Adipose tissue (tissue), 3 donors: ENCODE measurements around the gene SMC2. TPM values are rescaled to one million over a fixed set of nuclear protein-coding genes. Genes with fewer than 3 reads are reported as not detected.
A peak's percentile ranks its signal among the peaks of the same experiment; 100 is the strongest.

ENCODE experiments used
- H3K27ac ChIP-seq: one replicate; pipeline ENCODE4 v1.5.1; 2013; ENCODE audit warnings: low read depth, low read length
- WGBS, 3 donors: extraction: QIAGEN DNeasy Blood & Tissue Kit; methylation state at CpG; one replicate each; pipeline ENCODE4 v1.1.7; 2013; 5-methylcytosine and 5-hydroxymethylcytosine counted together
- polyA plus RNA-seq, 3 donors: library from polyadenylated mRNA; stranded (reverse); fragments of 200-250 nt; gene quantifications; one replicate each; pipeline ENCODE4 v1.2.3, GENCODE V29; 2013
- donor health status: healthy with polysubstance abuse.
- donor health status: Bipolar disorder and iron deficiency.
- donor health status: healthy.

Gene SMC2
- 1 to 10 TPM; 1.8 to 3.1 (median 2.1) TPM for polyA plus RNA-seq

DNA sequence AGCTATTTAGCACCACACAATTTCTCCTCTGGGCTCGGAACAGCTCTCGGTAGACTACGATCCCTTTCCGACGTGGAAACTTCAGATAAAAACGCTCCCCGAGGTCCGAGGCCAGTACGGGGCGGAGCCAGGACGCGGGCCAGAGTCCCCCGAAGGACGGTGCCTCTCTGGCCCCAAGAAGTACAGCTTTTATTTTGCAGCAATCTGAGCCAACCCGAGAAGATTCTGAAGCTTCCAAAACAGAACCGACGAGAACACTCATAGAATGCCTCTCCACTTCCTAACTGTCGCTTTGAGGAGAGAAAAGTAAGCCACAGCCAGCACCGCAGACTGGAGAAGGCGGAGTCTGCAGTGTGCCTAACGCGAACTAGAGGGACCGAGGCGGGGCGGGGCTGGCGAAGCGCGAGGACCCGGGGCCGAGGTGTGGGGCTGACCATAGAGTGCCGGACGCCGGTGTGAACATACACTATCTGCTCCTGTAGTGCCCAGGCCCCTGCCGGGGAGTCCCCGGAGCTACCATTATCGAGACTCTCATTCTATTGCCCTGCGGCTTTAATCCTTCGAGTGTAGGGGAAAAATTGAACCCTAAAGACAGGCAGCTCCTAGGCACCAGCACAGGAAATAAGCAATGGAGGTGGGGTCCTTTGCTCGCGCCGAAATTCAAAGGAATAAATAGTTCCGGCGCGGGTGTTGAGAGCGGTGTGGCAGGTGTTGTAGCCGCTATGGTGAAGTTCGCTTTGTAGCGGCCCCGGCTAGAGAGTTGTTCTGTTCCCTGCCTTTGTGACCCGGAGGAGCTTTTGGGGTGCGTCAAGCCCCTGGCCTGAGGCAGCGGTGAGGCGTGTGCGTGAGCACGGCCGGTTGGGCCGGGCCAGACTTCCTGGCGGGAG is at the start of gene SMC2:
Gene SMC2, plus strand, starts transcription at position 663 of the 887 bp plus-strand sequence. CDS start 1,076 bp downstream, outside the sequence.
- WGBS, 3 donors: 0 to 1% (median 0%) methylated on average over 58 of the region's 58 CpGs

DNA sequence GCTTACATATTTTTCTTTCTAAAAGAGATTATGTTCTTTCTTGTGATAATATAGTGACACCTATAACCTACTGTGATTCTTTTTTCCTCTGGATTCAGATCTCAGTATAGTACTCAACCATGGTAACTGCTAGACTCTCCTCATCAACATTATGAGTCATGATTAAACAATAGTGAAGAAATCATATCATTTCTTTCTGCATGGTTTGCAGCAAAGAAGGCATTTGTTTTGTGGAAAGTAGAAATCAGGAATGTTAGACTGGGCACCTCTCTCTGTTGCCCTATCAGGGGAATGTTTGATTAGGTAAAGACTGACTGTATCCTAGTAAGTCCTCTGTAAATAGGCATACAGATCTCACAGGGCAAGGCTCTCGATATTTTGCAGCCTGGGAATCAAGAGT is 25.6 kb upstream of the SMC2 start:
- whole genome bisulfite sequencing, 3 donors: 56 to 90% (median 79%) methylated on average over 1 of the region's 1 CpG

More for the DNA sequence above, at the start of gene SMC2:
- peak within 1 kb of the TSS; percentile 71 for H3K27ac ChIP-seq

DNA sequence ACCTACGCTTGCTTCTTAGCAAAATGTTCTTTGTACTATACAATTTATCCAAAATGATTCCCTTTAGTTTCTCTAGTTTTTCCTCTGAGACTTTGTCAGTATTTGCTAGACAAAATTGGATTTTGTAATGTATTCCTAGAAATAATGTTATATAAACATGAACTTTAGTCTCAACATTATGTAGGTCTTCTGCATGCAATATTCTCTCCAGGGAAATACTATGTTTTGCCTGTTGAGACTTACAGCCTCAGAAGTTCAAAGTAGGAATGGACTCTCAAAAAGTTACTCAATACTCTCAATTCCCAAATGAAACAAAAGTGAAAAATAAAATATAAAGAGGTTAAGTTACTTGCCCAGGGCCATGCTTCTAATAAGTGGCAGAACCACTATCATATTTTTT is 24.8 kb upstream of the SMC2 start:
- no peak overlapping the region for H3K27ac ChIP-seq
- 85 to 94% (median 94%) methylated on average over 1 of the region's 1 CpG for WGBS, 3 donors

More for the DNA sequence above, 25.6 kb upstream of the SMC2 start:
- no peak overlapping the region for H3K27ac ChIP-seq

DNA sequence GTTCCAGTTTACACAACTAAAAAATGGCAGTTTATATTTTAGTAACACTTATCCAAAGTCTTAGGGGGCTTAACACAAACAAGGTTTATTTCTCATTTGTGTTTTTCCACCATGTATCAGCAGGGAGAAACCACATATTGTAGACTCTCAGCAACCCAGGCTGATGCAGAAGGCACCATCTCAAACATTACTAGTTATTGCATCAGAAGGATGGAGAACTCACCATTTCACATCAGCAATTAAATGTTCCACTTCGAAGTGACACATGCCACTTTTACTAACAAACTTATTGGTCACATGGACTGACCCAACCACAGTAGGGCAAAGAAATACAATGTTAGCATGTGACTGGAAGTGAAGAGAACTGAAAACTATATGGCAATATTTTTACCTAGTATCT is 22.5 kb upstream of the SMC2 start:
- WGBS, 3 donors: 81 to 94% (median 89%) methylated on average over 1 of the region's 1 CpG
- no peak overlapping the region for H3K27ac ChIP-seq

DNA sequence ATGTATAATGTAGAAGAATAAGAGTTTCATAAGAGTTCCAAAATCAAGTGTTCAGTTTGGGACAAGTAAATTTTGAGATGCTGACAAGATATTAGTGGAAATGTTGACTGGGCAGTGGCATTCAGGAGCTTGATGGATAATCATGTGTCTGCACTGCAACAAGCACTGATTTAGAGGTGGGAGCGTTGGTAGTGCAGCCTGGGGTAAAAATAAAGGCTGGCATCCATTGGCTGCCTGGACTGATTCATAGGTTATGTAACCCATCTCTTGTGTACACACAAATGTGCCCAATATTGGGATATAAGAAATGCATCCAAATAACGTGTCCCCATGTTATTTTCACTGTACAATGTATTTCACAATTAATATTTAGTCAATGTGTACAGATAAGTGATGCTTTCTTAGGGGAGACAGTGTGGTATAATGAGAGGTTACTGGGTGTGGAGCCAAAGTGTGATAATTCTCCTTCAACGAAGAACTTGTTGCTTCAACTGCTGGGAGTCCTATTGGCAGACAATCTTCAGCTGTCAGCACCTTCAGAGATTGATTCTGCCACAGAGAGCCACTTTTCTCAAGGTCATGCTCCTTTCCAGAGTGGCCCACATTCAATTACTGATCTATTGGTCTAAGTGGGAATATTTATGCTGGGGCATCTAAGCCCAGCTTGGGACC is 20.9 kb upstream of the SMC2 start:
- 54 to 71% (median 62%) methylated on average over 3 of the region's 3 CpGs for WGBS, 3 donors
- no peak overlapping the region for H3K27ac ChIP-seq

DNA sequence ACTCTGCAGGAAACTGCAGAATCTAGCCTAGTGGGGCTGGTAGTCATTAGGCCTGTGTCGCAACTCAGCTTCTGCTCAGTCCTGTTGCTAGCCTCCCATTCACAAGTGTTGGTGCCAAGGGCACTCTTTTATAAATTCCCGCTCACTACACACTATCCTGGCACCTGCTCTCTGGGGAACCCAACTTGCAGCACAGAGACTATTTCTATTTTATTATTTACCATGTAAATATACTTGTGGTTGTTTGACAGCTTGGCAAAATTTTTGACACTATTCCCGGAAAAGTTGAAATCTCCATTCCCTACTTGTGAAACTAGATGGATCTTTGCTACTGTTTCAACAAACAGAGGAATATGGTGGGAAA is 20.4 kb upstream of the SMC2 start:
- WGBS, 3 donors: 38 to 85% (median 73%) methylated on average over 3 of the region's 3 CpGs
- no peak overlapping the region for H3K27ac ChIP-seq

DNA sequence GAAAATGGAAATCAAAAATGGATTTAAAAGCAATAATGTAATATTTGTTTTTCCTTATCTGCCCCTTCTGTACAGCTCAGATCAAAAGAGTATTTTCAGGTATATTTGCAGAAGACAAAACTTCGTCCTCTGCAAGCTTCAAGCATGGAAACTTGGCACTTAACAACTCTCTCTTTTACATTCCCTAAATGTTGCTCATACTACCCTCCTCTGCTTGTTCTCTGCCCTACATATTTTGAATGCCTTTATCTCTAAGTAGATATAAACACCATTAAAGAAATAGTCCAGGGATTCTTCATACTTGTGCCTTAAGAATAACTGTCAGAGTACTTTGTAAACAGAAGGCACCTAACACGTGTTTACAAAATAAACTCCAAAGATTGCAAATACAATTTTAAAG is 19.2 kb upstream of the SMC2 start:
- 17 to 46% (median 36%) methylated on average over 2 of the region's 2 CpGs for WGBS, 3 donors
- no peak overlapping the region for H3K27ac ChIP-seq

DNA sequence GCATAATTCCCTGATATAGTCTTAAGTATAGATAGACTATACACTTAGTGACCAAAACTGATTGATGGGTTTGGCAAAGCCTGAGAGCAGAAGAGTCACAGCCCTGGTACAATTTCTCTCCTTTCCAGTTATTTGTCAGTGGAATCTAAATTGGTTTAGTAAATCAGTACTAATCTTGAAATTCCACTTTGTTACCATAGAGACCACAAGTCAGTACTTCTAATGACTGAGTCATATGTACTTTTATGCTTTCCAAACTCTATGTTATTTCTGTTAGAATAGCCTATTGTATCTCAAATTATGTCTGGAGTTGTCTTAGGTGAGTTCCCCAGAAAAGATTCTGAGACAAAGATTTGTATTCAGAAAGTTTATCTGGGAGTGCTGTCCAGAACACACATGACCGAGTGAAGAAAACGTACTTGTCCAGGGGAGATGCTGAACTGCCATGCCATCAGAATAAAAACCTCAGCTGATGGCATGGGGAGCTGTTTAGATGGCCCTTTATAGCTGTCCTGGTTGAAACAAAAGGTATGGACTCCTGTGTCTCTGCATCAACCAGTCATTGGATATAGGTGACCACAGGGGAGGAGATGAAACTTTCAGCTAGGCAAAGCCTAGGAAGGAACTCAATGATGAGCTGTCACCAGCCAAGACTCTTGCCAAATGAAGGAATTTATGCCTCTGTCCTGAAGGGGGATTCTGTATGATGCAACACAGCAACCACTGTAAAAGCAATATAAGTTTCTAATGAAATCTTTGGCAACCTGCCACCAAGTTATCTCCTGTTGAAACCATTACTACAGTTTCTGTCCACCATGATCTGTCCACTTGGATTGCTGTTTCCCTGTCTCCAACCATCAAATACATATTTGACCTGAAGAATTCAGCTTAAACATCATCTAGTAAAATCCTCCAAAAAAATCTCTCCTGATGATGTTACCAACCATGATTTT is 18.0 kb upstream of the SMC2 start:
- no peak overlapping the region for H3K27ac ChIP-seq
- 44 to 83% (median 80%) methylated on average over 2 of the region's 2 CpGs for WGBS, 3 donors

DNA sequence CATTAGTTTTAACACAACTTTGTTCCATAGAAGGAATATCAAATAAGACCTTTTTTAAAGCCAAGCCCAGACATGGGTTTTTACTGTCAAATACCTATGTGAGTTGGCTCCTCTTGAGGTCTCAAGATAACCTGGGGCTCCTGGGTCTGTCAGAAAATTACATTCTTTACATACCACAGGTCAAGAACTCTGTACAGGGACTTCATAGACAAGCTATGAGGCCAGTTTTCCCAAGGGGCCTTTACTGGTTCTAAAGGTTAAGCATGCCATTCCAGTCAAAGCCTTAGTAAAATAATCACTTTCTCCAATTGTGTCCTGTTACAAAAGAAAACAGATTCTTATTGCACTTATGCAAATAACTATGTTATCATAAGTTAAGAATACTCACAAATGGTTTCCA is 15.5 kb upstream of the SMC2 start:
- H3K27ac ChIP-seq: no peak overlapping the region

DNA sequence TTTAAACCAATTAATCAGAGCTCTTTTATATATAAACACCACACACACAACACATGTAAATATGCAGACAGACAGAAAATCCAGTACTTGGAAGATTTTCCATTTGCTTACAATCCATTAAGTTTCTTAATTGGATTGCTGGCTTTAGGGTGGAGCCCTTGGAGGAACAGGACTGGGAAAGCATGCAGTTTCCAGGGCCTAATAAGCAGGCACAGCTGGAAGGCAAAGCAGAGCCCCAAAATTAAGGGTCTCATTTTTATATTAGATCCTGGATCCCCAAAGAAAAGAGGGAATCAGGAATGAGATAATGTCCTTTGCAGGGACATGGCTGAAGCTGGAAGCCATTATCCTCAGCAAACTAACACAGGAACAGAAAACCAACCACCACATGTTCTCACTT is 13.1 kb upstream of the SMC2 start:
- H3K27ac ChIP-seq: no peak overlapping the region

DNA sequence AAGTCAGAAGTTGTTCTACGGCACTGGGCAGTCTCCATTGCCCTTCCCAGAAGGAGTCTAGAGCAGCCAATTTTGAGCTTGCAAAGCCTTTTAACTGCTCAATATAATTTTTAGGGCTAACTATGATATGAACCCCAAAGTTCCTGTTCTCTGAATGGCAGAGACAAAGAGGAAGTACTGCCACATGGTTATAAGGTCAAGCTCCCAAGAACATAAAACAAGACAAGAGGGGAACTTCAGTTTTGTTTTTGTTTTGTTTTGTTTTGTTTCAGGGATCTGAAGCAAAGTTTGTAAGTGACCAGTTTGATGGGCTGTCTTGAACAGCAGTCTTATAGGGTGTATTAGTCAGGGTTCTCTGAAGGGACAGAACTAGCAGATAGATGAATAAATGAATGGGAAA is 11.9 kb upstream of the SMC2 start:
- H3K27ac ChIP-seq: no peak overlapping the region
- 80 to 90% (median 89%) methylated on average over 1 of the region's 1 CpG for WGBS, 3 donors

DNA sequence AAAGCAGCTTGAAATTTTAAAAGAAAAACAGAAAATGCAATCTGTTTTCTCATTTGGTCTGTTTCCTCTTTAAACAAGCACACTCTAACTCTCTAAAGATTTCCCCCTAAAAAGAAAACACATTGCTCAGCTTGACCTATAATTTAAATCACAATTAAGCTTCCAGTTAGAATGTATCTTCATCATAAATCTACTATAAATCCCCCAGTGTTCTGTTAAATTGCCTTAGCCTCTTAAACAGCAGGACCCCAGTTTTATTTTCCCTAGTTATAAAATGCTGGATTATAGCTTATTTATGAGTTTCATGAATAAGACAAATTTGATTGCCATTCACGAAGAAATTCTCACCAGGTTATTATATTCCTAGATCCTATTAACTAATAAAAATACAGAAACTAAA is 8.6 kb upstream of the SMC2 start:
- no peak overlapping the region for H3K27ac ChIP-seq
- 56 to 85% (median 72%) methylated on average over 1 of the region's 1 CpG for WGBS, 3 donors

DNA sequence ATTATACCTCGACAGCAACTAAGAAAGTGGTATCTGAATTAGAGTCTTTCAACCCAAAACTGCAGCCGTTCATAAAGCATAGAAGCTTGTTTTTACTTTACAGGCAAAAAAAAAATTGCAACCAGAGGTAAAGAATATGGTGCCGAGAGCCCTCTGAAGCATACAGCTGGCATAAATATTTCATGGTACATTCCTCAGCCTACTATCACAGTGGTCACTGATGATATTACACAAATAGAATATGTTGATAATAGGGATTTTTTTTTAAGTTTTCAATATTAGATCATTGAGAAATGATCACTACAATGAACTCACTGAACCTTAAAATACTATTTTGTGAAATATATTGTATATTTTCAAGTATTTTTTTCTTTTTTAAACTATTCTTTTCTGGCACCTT is 6.2 kb upstream of the SMC2 start:
- no peak overlapping the region for H3K27ac ChIP-seq
- WGBS, 3 donors: 78 to 91% (median 88%) methylated on average over 3 of the region's 3 CpGs

DNA sequence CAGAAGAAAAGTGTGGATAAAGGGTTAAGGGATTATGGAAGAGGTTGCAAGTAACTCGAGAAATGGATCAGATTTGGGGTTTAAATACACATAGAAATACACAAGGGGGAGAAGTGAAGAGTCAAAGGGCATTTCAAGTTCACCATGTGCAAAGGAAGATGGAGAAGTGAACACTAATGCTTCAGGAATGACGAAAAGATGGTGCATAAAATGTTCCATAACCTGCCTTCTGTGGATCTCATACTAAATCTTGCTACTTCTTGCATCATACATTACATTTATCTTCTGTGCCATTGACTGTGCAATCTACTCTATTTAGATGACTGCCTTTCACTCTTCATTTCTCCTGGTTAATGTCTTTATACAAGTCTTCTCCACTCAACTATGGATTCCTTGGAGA is 5.7 kb upstream of the SMC2 start:
- no peak overlapping the region for H3K27ac ChIP-seq
- 68 to 78% (median 72%) methylated on average over 2 of the region's 2 CpGs for WGBS, 3 donors

DNA sequence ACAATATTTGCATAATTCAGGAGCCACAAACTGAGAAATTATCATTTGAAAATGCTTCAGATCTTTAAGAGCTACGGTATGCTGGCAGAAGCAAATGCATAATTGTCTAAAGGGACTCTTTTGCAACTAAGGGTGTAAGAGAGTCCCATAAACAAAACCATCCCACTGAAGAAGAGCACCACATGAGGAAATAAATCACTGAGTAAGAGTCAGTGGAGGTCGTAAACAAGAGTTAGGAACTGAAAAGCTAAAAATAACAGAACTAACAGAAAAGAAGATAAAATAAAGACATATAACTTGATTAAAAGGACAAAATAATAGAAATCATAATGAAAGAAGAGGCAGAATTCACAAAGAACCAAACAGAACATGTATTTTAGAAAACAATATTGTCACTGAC is 3.5 kb upstream of the SMC2 start:
- H3K27ac ChIP-seq: no peak overlapping the region
- 56 to 84% (median 63%) methylated on average over 2 of the region's 2 CpGs for WGBS, 3 donors

DNA sequence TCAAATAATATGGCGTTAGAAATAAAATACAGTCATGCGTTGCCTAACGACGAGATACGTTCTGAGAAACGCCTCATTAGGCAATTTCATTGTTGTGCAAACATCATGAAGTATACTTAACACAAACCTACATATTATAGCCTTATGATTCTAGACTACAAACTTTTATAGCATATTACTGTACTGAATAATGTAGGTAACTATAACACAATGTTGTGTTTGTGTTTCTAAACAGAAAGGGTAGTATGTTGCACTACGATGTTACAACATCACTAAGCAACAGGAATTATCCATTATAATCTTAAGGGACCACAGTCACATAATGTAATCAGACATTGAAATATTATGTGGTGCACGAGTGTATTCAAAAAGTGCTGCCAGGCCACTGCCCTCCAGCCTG is 3.0 kb upstream of the SMC2 start:
- no peak overlapping the region for H3K27ac ChIP-seq
- 53 to 81% (median 54%) methylated on average over 8 of the region's 8 CpGs for WGBS, 3 donors

DNA sequence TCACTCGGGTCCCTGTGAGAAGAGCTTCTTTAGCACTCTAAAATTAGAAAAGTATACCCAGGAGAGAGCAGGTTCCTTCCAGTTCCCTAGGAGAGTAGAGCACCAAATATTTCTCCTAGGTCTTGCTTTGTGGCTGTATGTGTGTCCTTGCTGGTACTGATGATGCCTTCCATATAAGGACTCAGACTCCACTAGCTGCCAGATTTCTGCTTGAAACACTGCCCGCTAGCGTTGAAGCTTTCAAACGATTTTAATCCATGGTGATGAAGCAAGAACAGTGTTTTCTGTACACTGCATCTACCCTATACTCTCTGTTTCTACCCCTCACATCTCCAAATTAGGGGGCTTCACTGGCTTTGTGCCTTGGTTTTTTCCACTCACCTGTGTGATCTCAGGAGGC is 2.4 kb upstream of the SMC2 start:
- 33 to 50% (median 41%) methylated on average over 4 of the region's 4 CpGs for WGBS, 3 donors
- no peak overlapping the region for H3K27ac ChIP-seq

DNA sequence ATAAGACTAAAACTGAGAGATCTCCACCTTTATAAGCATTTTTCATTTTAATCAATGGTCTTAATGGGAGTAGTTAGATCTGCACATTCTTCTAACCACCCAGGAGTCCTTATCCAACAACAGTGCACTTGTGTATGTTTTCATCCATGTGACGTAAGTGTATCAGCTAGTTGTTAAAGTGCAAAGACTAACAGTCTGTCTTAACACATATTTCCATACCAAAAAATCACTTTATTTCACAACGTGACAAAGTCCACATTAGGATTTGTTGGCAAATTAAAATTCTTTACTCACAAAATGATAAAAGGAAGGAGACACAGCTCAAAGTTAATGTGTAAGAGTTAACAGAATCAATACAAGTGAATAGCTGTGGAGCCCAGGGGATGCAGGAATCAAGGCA is 1.9 kb upstream of the SMC2 start:
- no peak overlapping the region for H3K27ac ChIP-seq
- 46 to 49% (median 48%) methylated on average over 2 of the region's 2 CpGs for WGBS, 3 donors
